DOHH2 (cell line): ENCODE data around the gene AFF4.

ENCODE experiments used
- CTCF ChIP-seq: fragments of 200-600 bp; sonication (generic); IDR thresholded peaks from one replicate; pipeline ENCODE4 v1.5.1; 2014; ENCODE audit warnings: antibody characterized with exemption, mild to moderate bottlenecking, low read depth, low read length; ENCODE audit not compliant: poor library complexity, severe bottlenecking
- EZH2phosphoT487 ChIP-seq: fragments of 200-600 bp; sonication (generic); IDR thresholded peaks from 2 replicates; pipeline ENCODE4 v1.6.1; 2017; ENCODE audit warnings: borderline replicate concordance, mild to moderate bottlenecking, antibody characterized with exemption, low read length, moderate library complexity, mixed read lengths

GRCh38 chr5:132971483-132972435, 8.3 kb upstream of the AFF4 start:
- TF ChIP-seq CTCF (no peak), EZH2phosphoT487 (no peak)
